ENCODE data around the gene RPP25. TPM values are rescaled to one million over a fixed set of nuclear protein-coding genes. Genes with fewer than 3 reads are reported as not detected.
A peak's percentile ranks its signal among the peaks of the same experiment; 100 is the strongest.

The RPP25 gene
- total RNA-seq, 1 experiment from 2014 or later, result 22.5 TPM

DNA sequence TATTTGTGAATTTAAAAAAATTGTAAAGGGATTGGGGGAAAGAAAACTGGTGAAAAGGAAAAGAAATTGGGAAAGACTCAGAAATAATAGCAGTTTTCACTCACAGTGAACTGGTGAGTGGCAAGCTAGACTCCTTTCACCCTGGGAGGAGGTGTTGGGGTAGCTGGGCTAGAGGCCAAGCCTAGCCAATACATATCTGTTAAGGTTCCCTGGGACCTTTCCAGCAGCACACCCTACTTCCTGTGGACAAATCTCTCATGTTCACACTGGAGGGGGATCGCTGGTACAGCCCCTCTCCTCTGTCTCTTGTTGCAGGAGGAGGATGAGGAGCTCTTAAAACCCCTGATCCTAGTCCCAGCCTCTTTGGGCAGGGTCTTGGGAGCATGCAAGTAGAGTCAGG is 3.7 kb upstream of the RPP25 start:
- no peak overlapping the region for H3K4me3 ChIP-seq (ENCODE audit: low read depth, low read length, poor library complexity, severe bottlenecking)
- TF ChIP-seq CTCF (conservative IDR thresholded peaks at IDR 0.05; ENCODE audit: low read depth, low read length) (no peak), EZH2 (IDR thresholded peaks at IDR 0.05; ENCODE audit: borderline replicate concordance, low read depth, low read length, poor library complexity, severe bottlenecking) (no peak)
- no peaks in the 10 kb centered on the region for H3K27me3 ChIP-seq (replicated peaks; ENCODE audit: insufficient read depth, low read depth, low read length, poor library complexity)
- intact Hi-C loops (cut with micrococcal nuclease; ENCODE audit: unreplicated experiment), result no loop called here
- no peaks in the 10 kb centered on the region for H3K9me3 ChIP-seq (ENCODE audit: low read depth, low read length, poor library complexity, severe bottlenecking)
- no TSS peak for BruUV-seq (replicated peaks)
- H3K4me1 ChIP-seq (ENCODE audit: insufficient read depth, low read length, poor library complexity, severe bottlenecking), result peaks cover 60% of the 10 kb centered on the region
- H3K27ac ChIP-seq (ENCODE audit: low read depth, low read length, poor library complexity, severe bottlenecking), result no peak overlapping the region
- DNase-seq (ENCODE audit: low spot score), result no peak
- H3K36me3 ChIP-seq (ENCODE audit: insufficient read depth, low read length, poor library complexity, severe bottlenecking), result no peaks in the 10 kb centered on the region
- POLR2A ChIA-PET (ENCODE audit: low non-redundant PET), result no interaction called here
- CTCF ChIA-PET, result no interaction called here

GRCh38 chr15:74959586-74959939 is 3.0 kb upstream of the RPP25 start:
- POLR2A ChIA-PET (ENCODE audit: low non-redundant PET), result interaction anchor here (0.5 kb wide), 1 partner anchor 36 kb away, joined by 10 read pairs; no protein-coding TSS in a partner anchor

DNA sequence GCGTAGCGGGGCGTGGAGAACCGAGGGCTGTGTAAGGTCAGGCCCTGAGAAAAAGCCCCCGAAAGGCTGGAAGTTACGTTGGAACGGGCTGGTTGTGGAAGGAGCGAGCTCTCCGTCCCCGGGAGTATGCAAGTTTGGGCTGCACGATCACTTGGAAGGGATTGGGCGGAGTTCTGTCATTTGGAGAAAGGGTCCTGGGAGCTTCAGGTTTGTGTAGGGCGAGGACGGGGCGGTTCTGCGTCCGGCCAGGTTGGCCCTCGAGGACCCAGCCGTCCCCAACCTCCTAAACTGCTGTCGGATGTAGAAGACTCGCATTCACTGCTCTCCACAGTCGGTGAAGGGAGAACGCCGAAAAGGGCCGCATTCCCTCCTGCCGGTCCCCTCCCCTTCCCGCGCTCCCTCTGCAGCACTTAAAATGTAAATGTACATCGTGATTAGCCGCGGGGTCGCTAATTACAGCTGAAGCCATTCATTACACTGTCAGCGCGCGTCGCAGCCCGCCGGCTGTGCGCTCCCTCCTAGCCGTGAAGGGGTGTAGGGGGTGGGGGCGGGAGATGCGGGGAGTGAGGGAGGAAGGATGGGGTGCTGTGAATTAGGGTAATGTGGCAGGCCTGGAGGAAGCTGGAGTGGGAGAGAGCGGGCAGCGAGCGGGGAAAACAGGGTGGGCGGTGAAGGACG is 2.5 kb upstream of the RPP25 start:
- no peaks in the 10 kb centered on the region for H3K9me3 ChIP-seq (ENCODE audit: low read depth, low read length, poor library complexity, severe bottlenecking)
- H3K4me1 ChIP-seq (ENCODE audit: insufficient read depth, low read length, poor library complexity, severe bottlenecking), result peaks cover 59% of the 10 kb centered on the region
- no peaks in the 10 kb centered on the region for H3K36me3 ChIP-seq (ENCODE audit: insufficient read depth, low read length, poor library complexity, severe bottlenecking)
- H3K27ac ChIP-seq (ENCODE audit: low read depth, low read length, poor library complexity, severe bottlenecking), result no peak overlapping the region
- intact Hi-C loops (cut with micrococcal nuclease; ENCODE audit: unreplicated experiment), result no loop called here
- H3K27me3 ChIP-seq (replicated peaks; ENCODE audit: insufficient read depth, low read depth, low read length, poor library complexity), result no peaks in the 10 kb centered on the region
- peak overlapping the region; percentile 66 for H3K4me3 ChIP-seq (ENCODE audit: low read depth, low read length, poor library complexity, severe bottlenecking)
- TF ChIP-seq CTCF (conservative IDR thresholded peaks at IDR 0.05; ENCODE audit: low read depth, low read length), result no peak
- no peak for TF ChIP-seq EZH2 (IDR thresholded peaks at IDR 0.05; ENCODE audit: borderline replicate concordance, low read depth, low read length, poor library complexity, severe bottlenecking)
- peak; percentile 52 for DNase-seq (ENCODE audit: low spot score)
- POLR2A ChIA-PET (ENCODE audit: low non-redundant PET), result interaction anchor here (0.5 kb wide), 1 partner anchor 37 kb away, joined by 10 read pairs; no protein-coding TSS in a partner anchor
- no TSS peak for BruUV-seq (replicated peaks)
- CTCF ChIA-PET, result no interaction called here

More at GRCh38 chr15:74959586-74959939, 3.0 kb upstream of the RPP25 start:
- intact Hi-C loops (cut with micrococcal nuclease; ENCODE audit: unreplicated experiment), result no loop called here
- TF ChIP-seq CTCF (conservative IDR thresholded peaks at IDR 0.05; ENCODE audit: low read depth, low read length) (no peak), EZH2 (IDR thresholded peaks at IDR 0.05; ENCODE audit: borderline replicate concordance, low read depth, low read length, poor library complexity, severe bottlenecking) (no peak)
- Histone ChIP-seq H3K4me3 (ENCODE audit: low read depth, low read length, poor library complexity, severe bottlenecking) (peak overlapping the region; percentile 66), H3K4me1 (ENCODE audit: insufficient read depth, low read length, poor library complexity, severe bottlenecking) (peaks cover 59% of the 10 kb centered on the region), H3K27ac (ENCODE audit: low read depth, low read length, poor library complexity, severe bottlenecking) (no peak overlapping the region), H3K9me3 (ENCODE audit: low read depth, low read length, poor library complexity, severe bottlenecking) (no peaks in the 10 kb centered on the region), H3K36me3 (ENCODE audit: insufficient read depth, low read length, poor library complexity, severe bottlenecking) (no peaks in the 10 kb centered on the region), H3K27me3 (replicated peaks; ENCODE audit: insufficient read depth, low read depth, low read length, poor library complexity) (no peaks in the 10 kb centered on the region)
- no peak for DNase-seq (ENCODE audit: low spot score)
- no TSS peak for BruUV-seq (replicated peaks)
- CTCF ChIA-PET, result no interaction called here

Measured in A673 (cell line).